Medulla oblongata (tissue), 1 donor: Measurements from ENCODE around the gene ZDHHC7.
A peak's percentile ranks its signal among the peaks of the same experiment; 100 is the strongest.

ENCODE experiments used
- DNase-seq: peaks from one replicate; pipeline ENCODE4 v3.0.0-alpha.2; 2015; ENCODE audit errors: extremely low spot score

Gene ZDHHC7

DNA sequence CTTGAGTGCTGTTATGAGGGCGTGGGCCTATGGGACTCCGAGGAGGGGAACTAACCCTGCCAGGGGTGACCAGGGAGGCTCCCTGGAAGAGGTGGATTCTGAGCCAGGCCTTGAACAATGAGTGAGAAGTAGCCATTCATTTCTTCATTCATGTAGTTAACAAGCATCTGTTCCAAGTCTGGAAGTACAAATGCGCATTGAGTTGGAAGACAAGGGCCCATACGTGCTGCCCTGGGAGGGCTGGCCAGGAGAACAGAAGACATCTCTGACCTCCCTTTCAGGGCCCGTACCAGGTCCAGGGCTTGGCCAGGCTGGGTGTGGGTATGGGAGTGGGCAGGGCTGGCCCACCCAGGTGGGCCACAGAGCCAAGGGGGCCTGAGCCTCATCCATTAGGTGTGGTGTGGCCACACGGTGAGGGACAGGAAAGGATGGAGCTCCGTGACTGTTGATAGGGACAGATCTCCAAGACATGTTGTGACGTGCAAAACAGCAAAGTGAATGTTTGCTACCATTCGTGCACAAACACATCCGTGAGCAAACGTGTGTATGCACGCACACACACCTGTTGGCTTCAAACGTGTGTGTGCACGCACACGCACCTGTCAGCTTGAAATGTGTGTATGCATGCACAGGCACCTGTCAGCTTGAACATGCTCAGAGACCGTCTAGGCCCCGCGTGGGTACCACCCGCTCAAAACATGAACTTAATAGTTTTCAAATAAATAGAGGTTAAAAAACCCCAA is 46.8 kb downstream of the ZDHHC7 start:
- no peak for DNase-seq

- DNase-seq, result no peak
Measured at GRCh38 chr16:84963066-84963465, 48.3 kb downstream of the ZDHHC7 start.

DNA sequence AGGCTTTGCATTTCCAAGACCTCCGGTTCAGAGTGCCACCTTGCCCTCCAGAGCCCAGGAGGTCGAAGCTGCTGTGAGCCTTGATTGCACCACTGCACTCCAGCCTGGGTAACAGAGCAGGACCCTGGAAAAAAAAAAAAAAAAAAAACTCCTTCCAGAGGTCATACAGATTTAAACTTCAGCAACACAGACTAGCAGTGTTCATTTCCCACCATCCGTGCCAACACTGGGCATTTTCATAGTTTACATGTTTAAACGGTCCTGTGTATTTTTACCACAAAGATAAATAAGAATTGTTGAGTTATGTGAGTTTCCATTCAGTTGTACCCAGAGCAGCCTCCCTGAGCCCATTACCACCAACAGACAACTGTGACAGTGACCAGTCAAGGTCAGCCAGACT is 50.4 kb downstream of the ZDHHC7 start:
- no peak for DNase-seq

DNA sequence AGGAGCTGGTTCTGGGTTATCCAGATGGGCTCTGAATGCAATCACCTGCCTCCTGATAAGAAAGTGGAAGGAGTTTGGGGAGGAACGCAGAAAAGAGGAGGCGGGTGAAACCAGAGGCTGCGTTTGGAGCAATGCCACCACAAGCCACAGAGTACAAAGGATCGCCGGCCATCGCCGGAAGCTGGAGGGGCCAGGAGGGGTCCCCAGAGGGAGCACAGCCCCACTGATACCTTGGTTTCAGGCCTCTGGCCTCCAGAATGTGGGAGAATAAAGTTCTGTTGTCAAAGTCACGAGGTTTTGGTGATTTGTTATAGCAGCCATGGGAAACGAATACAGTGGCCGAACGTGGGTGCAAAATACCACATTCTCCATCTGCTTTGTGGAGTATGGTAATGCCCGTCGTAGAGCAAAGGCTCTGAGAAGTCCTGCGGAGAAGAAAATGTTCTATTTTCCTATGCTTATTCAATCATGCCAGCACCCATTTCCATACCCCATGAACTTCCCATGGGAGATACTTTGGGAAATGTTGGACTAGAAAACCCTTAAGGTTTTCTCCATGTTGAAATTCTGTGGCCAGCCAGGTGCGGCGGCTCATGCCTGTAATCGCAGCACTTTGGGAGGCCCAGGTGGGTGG is 51.4 kb downstream of the ZDHHC7 start:
- DNase-seq, result no peak

GRCh38 chr16:84959045-84959576 is 52.2 kb downstream of the ZDHHC7 start:
- no peak for DNase-seq

DNA sequence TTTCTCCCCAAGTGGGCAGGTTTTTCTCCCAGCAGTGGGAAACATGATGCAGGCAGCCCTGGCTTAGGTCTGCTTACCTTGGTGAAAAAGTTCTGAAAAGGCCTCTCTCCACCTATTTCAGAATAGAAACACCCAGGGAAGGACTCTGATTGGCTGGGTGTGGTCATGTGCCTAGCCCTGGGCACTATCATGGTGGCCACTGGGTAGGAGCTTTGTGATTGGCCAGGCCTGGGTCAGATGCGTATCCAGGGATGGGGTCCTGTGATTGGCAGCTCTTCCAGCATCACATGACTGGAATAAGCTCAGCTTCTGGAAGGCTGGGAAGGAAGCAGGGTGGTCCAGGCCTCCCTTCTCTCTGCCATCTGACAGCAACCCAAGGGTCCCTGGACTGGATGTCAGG is 53.5 kb downstream of the ZDHHC7 start:
- no peak for DNase-seq

DNA sequence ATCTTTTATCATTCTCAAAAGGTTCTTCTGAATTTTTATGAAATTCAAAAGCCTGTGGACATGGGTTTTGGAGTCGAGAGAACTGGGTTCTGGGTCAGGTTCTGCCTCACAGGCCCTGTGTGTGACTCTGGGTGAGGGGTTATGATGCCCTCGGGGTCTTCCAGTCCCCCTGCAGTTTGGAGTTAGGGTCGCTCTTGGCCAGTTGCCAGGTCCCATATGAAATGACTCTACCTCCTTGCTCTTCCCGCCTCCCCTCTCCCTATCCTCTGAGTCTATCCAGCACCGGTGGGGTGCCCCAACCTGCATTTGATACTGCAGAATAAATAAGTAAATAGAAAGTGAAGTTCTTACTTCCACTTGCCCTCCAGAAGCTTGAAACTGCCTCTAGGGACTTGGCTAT is 54.1 kb downstream of the ZDHHC7 start:
- DNase-seq, result no peak

DNA sequence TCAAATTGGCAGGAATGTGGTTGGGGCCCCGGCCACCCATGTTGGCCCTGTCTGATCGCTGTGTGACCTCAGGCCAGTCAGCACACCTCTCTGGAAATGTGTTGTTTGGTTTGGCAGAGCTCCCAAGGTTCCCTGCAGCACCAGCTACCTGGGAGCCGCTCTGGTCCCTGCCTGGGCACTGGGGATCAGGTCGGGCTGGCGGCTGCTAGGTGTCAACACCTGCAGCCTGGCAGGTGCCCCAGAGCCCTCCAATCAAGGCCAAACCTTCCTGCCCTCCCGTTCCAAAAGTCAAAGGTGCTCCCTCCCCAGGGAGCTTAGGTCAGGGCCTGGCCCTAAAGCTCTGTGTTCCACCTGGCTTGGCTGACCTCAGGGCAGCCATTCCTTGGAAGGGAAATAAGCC is 55.9 kb downstream of the ZDHHC7 start:
- no peak for DNase-seq

DNA sequence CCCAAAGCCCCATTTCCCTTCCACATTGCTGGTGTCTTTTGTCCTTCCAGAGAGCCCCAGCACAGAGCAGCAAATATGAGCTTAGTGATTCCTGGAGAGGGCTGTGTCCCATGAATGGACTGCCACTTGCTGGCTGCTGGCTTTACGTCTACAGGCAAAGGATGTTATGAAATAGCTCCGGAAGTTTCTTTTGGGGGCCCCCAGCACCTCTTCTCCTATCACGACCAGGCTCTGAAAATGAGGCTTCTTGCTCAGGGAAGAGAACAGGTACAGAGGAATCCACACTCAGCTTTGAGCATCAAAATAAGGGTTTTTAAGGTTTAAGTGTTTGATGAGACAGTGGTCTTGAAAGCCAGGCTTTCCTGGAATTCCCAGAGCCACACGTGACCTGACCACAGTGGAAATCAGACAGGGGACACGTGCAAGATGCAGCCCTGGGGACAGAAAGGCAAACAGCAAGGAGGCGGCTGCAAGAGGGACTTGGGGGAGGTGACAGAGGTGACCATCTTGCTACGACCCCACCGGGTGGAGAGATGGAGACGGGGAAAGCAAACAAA is 58.1 kb downstream of the ZDHHC7 start:
- DNase-seq, result no peak

- DNase-seq, result peak; percentile 90
Measured at GRCh38 chr16:84952335-84953189, 58.8 kb downstream of the ZDHHC7 start.

GRCh38 chr16:84950906-84951305 is 60.4 kb downstream of the ZDHHC7 start:
- DNase-seq, result no peak

DNA sequence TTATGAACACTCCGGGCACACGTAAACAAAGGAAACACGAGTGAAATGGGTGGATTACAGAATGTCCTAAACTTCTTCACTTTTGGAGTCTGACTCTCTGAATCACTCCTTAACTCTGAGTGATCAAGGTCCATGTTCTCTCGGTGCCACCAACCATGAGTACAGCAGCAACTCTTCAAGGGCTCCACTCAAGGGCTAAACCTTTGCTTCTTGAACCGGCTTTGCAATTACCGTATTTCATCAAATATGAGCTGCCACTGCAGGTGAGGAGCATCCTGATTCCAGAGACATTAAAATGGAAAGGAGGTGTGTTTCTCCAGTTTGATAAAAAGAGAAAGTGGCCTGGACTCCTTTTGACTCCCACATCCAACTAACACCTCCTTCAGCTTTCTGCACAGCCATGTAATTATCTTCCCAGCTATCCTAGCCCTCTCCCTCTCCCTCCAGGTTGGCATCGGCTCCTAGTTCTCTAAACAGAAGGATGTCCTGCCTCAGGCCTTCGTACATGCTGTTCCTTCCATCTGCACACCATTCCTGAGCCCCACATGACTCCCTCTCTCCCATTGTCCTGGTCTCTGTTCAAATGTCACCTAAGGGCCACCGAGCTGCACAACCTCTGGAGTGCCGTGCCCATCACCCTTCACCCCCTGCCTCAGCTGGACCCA is 61.4 kb downstream of the ZDHHC7 start:
- no peak for DNase-seq

- no peak for DNase-seq
Measured at GRCh38 chr16:84948851-84949610, 62.3 kb downstream of the ZDHHC7 start.

DNA sequence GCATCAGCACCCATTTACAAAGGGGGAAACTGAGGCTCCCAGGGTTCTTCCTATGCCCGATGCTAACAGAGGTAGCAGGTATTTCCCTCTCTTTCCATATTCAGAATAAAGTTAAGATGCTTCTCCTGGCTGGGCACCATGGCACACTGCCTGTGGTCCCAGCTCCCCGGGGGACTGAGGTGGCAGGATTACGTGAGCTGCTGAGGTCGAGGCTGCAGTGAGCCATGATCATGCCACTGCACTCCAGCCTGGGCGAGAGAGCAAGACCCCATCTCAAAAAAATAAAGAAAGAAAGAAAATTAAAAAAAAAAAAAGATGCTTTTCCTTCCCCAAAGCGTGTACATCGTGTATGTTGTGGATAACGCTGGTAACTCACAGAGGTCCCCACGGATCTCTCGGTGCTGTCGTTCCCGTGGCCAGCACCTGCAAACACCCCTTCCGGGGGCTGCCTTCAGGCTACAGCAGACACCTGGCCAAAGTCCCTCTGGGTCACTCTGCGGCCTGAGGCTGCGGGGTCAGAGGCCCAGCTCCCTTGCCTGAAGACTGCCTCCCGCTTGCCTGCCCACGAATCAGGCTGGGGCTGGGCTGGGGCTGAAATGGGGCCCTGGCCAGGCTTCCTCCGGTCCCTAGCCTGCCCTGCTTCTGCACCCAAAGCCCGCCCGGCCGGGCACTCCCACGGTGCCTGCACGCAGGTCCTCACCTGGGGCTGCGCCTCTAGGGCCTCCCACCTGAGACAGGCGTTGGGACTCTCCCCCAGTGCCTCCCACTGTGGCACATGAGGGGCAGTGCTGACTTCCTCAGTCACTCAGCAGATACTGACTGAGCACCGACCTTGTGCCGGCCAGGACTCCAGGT is 63.1 kb downstream of the ZDHHC7 start:
- no peak for DNase-seq

DNA sequence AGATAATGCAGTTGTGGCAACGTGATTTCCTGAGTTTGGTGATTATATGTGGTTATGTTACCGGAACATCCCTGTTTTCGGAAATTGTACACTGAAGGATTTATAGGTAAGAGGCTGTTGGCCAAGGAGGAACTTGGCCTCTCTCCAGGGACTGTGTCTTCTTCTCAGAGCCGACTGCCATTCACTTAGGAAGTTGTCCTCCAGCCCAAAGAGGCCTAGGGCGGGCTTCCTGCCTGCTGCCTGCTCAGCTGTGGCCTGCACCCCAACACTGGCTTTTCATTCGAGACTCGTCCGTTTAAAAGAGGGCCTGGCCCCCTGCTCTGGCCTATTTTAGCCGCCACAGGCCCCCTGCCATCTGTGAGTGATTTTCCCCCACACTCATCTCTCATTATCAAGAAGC is 64.3 kb downstream of the ZDHHC7 start:
- peak; percentile 67 for DNase-seq

DNA sequence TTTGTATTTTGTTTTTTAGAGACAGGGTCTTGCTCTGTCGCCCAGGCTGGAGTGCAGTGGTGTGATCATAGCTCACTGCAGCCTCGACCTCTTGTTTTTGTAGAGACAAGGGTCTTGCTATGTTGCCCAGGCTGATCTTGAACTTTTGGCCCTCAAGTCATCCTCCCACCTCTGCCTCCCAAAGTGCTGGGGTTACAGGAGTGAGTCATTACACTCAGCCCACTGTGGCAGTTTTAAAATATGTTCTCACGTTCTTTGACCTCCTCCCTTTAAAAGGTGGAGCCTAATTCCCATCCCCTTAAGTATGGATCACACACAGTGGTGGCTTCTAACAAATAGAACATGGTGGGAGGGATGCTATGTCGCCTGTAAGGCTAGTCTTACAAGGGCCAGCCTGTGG is 67.7 kb downstream of the ZDHHC7 start:
- no peak for DNase-seq

DNA sequence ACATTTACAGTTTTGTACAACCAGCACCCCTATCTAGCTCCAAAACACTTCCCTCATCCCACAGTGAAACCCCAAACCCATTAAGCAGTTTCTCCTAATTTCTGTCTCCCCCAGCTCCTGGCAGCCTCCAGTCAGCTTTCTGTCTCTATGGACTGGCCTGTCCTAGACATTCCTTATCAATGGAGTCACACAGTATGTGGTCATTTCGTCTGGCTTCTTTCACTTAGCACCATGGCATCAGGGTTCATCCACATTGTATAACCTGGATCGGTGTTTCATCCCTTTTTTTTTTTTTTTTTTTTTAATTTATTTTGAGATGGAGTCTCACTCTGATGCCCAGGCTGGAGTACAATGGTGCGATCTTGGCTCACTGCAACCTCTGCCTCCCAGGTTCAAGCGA is 68.5 kb downstream of the ZDHHC7 start:
- no peak for DNase-seq

GRCh38 chr16:84941921-84942320 is 69.4 kb downstream of the ZDHHC7 start:
- DNase-seq, result no peak

- DNase-seq, result no peak
Measured at GRCh38 chr16:84940670-84941551, 70.4 kb downstream of the ZDHHC7 start.
